Testis (tissue), 3 donors: ENCODE results near the gene GDPGP1. TPM values are rescaled to one million over a fixed set of nuclear protein-coding genes. Genes with fewer than 3 reads are reported as not detected.

ENCODE experiments used
- DNase-seq: peaks from one replicate; pipeline ENCODE4 v3.0.0-alpha.2; 2019
- H3K27ac ChIP-seq, 2 donors: fragments of 200-600 bp; sonication (generic); one replicate each; pipeline ENCODE4 v1.5.1; 2019
- H3K27me3 ChIP-seq: fragments of 200-600 bp; sonication (generic); one replicate; pipeline ENCODE4 v1.5.1; 2019
- H3K36me3 ChIP-seq: fragments of 200-600 bp; sonication (generic); one replicate; pipeline ENCODE4 v1.5.1; 2017; ENCODE audit warnings: low read depth; ENCODE audit errors: missing control alignments
- H3K4me1 ChIP-seq: fragments of 200-600 bp; sonication (generic); one replicate; pipeline ENCODE4 v1.5.1; 2019
- H3K4me3 ChIP-seq, 2 donors: fragments of 200-600 bp; sonication (generic); one replicate each; pipeline ENCODE4 v1.5.1; 2017 to 2019
- H3K9me3 ChIP-seq: fragments of 200-600 bp; sonication (generic); one replicate; pipeline ENCODE4 v1.5.1; 2017
- POLR2A ChIP-seq: fragments of 450-650 bp; IDR thresholded peaks from one replicate; pipeline ENCODE4 v1.6.1; 2017; ENCODE audit warnings: antibody characterized with exemption, mild to moderate bottlenecking, moderate library complexity
- WGBS, 2 donors: methylation state at CpG; one replicate each; pipeline ENCODE4 v1.1.5; 2018; 5-methylcytosine and 5-hydroxymethylcytosine counted together
- intact Hi-C: fragments of 100-400 bp; cut with DNase I; formaldehyde crosslinking; loops from one replicate; pipeline ENCODE4 v1.15.1; 2023; ENCODE audit warnings: low total_unique reads
- polyA plus RNA-seq: library from polyadenylated mRNA; stranded (reverse); fragments of 350-450 nt; fragmentation: Illumina TruSeq; extraction: RNeasy Lipid Tissue Mini Kit (QIAGEN cat#74804); gene quantifications from one replicate; pipeline ENCODE4 v1.2.3, GENCODE V29; 2014; ENCODE audit warnings: low read depth, low replicate concordance; ENCODE audit not compliant: insufficient read depth
- total RNA-seq, 2 donors: library from RNA; depleted of rRNA; stranded (reverse); fragments of >200 nt; gene quantifications; one replicate each; pipeline ENCODE4 v1.2.3, GENCODE V29; 2016
- TF ChIP-seq, protein P1 (sequence below), 3 experiments: fragments of 450-650 bp in 2 of 3; fragments of 200-600 bp in 1 of 3; sonication (generic) in 1 of 3; IDR thresholded peaks; one replicate each; pipeline ENCODE4 v1.5.1; 2016 to 2019; ENCODE audit warnings: antibody characterized with exemption in 3 of 3, mild to moderate bottlenecking in 2 of 3, moderate library complexity in 1 of 3

GDPGP1 gene
- total and polyA plus RNA-seq, 3 donors from 2014 or later = 6.2 to 16.1 (median 8.9) TPM

DNA sequence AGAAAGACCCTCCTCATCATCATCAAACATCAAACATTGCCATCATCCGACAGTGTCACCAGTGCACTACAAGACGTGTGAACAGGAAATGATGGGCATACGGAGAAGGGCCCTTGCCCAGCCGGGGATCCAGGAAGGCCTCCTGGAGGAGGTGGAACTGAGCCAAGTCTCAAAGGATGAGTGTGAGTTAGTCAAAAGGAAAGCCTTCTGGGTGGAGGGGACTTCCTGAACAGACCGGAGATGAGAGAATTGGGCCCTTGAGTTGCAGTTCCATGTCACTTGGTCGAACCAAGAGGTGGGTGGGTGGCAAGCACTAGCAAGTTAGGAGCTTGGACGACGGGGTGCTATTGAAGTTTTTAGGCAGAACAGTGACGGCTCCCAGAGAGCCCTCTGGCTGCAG, 24.4 kb upstream of the GDPGP1 start:
- H3K27ac ChIP-seq = no peak overlapping the region
- TF ChIP-seq POLR2A = no peak
- TF ChIP-seq, protein P1, sequence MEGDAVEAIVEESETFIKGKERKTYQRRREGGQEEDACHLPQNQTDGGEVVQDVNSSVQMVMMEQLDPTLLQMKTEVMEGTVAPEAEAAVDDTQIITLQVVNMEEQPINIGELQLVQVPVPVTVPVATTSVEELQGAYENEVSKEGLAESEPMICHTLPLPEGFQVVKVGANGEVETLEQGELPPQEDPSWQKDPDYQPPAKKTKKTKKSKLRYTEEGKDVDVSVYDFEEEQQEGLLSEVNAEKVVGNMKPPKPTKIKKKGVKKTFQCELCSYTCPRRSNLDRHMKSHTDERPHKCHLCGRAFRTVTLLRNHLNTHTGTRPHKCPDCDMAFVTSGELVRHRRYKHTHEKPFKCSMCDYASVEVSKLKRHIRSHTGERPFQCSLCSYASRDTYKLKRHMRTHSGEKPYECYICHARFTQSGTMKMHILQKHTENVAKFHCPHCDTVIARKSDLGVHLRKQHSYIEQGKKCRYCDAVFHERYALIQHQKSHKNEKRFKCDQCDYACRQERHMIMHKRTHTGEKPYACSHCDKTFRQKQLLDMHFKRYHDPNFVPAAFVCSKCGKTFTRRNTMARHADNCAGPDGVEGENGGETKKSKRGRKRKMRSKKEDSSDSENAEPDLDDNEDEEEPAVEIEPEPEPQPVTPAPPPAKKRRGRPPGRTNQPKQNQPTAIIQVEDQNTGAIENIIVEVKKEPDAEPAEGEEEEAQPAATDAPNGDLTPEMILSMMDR (IDR thresholded peaks at IDR 0.05) = no peak
- no peaks in the 10 kb centered on the region for H3K36me3 ChIP-seq
- no peak for DNase-seq
- intact Hi-C loops = no loop called here
- no peak overlapping the region for H3K4me3 ChIP-seq
- peaks cover 10% of the 10 kb centered on the region for H3K4me1 ChIP-seq
- 89 to 90% methylated on average over 9 of the region's 9 CpGs for WGBS, 2 donors
- no peaks in the 10 kb centered on the region for H3K27me3 ChIP-seq
- no peaks in the 10 kb centered on the region for H3K9me3 ChIP-seq

GRCh38 chr15:90210593-90210992, 23.4 kb upstream of the GDPGP1 start:
- no peak for DNase-seq
- Histone ChIP-seq H3K27ac (no peak overlapping the region), H3K36me3 (no peaks in the 10 kb centered on the region), H3K4me3 (no peak overlapping the region), H3K9me3 (no peaks in the 10 kb centered on the region), H3K27me3 (no peaks in the 10 kb centered on the region), H3K4me1 (peaks cover 3% of the 10 kb centered on the region)
- TF ChIP-seq, protein P1 (IDR thresholded peaks at IDR 0.05) = no peak
- TF ChIP-seq POLR2A = no peak
- intact Hi-C loops = no loop called here
- 79 to 92% methylated on average over 8 of the region's 8 CpGs for WGBS, 2 donors

- TF ChIP-seq, protein P1 (IDR thresholded peaks at IDR 0.05) = no peak
- TF ChIP-seq POLR2A = no peak
- no peaks in the 10 kb centered on the region for H3K36me3 ChIP-seq
- H3K4me1 ChIP-seq = peaks cover 2% of the 10 kb centered on the region
- 95 to 99% methylated on average over 5 to 9 of the region's 9 CpGs for WGBS, 2 donors
- H3K27me3 ChIP-seq = no peaks in the 10 kb centered on the region
- DNase-seq = no peak
- intact Hi-C loops = no loop called here
- H3K27ac ChIP-seq = no peak overlapping the region
- no peak overlapping the region for H3K4me3 ChIP-seq
- H3K9me3 ChIP-seq = no peaks in the 10 kb centered on the region
Measured at GRCh38 chr15:90211009-90211408, 23.0 kb upstream of the GDPGP1 start.

DNA sequence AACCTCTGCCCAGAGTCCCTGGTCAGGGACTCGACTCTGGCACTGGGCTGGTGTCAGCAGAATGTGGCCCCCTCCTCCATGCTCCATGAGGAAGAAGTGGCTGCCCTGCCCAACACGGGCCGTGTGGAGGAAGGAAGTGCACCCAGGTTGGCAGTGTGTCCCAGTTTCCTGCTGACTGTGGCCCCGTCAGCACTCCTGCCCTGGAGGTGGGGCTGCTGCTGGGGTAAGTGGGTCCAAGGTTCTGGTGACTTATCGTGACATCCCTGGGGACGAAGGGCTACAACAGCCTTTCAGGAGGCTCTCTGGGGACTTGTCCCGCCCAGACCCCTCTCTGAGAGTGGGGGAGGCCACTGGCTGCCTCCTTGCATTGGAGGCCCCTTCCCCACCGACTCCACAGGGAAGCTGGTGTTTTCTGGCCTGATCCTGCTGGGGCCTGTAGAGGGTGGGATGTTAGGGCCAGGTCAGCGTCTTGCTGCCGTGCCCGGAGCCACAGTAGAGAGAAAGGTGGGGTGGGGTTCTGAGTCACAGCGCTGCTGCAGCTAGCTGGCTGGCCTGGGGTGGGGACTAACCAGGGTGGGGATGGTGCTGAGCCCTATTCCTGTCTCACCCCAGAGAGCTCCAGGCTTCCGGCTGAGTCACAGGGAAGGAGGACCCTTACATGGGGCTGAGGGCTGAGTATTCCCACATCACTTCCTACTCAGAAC, 22.4 kb upstream of the GDPGP1 start:
- WGBS, 2 donors = 79 to 81% methylated on average over 5 to 13 of the region's 13 CpGs
- TF ChIP-seq POLR2A = no peak
- TF ChIP-seq, protein P1 (IDR thresholded peaks at IDR 0.05) = no peak
- no peaks in the 10 kb centered on the region for H3K4me1 ChIP-seq
- intact Hi-C loops = no loop called here
- no peak overlapping the region for H3K27ac ChIP-seq
- no peak overlapping the region for H3K4me3 ChIP-seq
- no peaks in the 10 kb centered on the region for H3K36me3 ChIP-seq
- no peaks in the 10 kb centered on the region for H3K27me3 ChIP-seq
- DNase-seq = no peak
- no peaks in the 10 kb centered on the region for H3K9me3 ChIP-seq
